SK-N-SH (cell line): ENCODE data around the gene NAGA. TPM values are rescaled to one million over a fixed set of nuclear protein-coding genes. Genes with fewer than 3 reads are reported as not detected.
"Not testable (repeated sequence)": the region's sequence is repeated elsewhere in the genome, so short reads cannot be mapped to it uniquely, and the experiment has no call there.

Experiments
- CTCF ChIA-PET: fragments of 300-600, 350-600 bp; formaldehyde crosslinking; extraction: SDS; loops from one replicate; lab custom pipeline; 2021; lab: Yijun Ruan, JAX
- POLR2A ChIA-PET: fragments of 350-600 bp; sonication (Branson Sonifier 250); formaldehyde crosslinking; extraction: SDS; loops from one replicate; lab custom pipeline; 2020; ENCODE audit warnings: antibody characterized with exemption, inconsistent platforms; lab: Yijun Ruan, JAX
- DNase-seq: peaks from one replicate; pipeline ENCODE4 v3.0.0; 2012
- H2AFZ ChIP-seq: fragments of 200-600 bp; sonication (generic); 2 replicates; pipeline ENCODE4 v1.8.1; 2016; ENCODE audit warnings: antibody characterized with exemption, mild to moderate bottlenecking, low read depth
- H3F3A ChIP-seq: fragments of 200-600 bp; sonication (generic); replicated peaks from 2 replicates; pipeline ENCODE3; 2016; ENCODE audit warnings: antibody characterized with exemption, mild to moderate bottlenecking; ENCODE audit not compliant: insufficient read depth
- H3K27ac ChIP-seq, 2 experiments: fragments of 200-500 bp in 1 of 2; fragments of 200-600 bp in 1 of 2; sonication (Bioruptor generic) in 1 of 2; sonication (generic), shearing (Covaris generic) in 1 of 2; 2 replicates each; pipeline versions ENCODE4 v1.5.1 to v1.6.1; 2014 to 2016; ENCODE audit warnings: low read depth in 2 of 2, inconsistent platforms in 1 of 2, low read length in 1 of 2, mild to moderate bottlenecking in 1 of 2, mixed read lengths in 1 of 2
- H3K27me3 ChIP-seq: fragments of 200-600 bp; sonication (generic), shearing (Covaris generic); 2 replicates; pipeline ENCODE4 v1.6.1; 2016; ENCODE audit warnings: mixed run types; ENCODE audit not compliant: insufficient read depth
- H3K36me3 ChIP-seq, 2 experiments: fragments of 200-500 bp in 1 of 2; fragments of 200-600 bp in 1 of 2; sonication (Bioruptor generic) in 1 of 2; sonication (generic) in 1 of 2; replicated peaks in 1 of 2; 2 replicates each; pipeline versions ENCODE3 to v1.5.1; 2014 to 2016; ENCODE audit warnings: low read length in 1 of 2, mild to moderate bottlenecking in 1 of 2; ENCODE audit not compliant: insufficient read depth in 2 of 2, control insufficient read depth in 1 of 2
- H3K4me1 ChIP-seq, 2 experiments: fragments of 200-500 bp in 1 of 2; fragments of 200-600 bp in 1 of 2; sonication (Bioruptor generic) in 1 of 2; sonication (generic), shearing (Covaris generic) in 1 of 2; 2 replicates each; pipeline versions ENCODE4 v1.5.1 to v1.6.1; 2014 to 2016; ENCODE audit warnings: low read depth in 1 of 2, low read length in 1 of 2, mixed run types in 1 of 2; ENCODE audit not compliant: insufficient read depth in 2 of 2, control insufficient read depth in 1 of 2
- H3K4me2 ChIP-seq: fragments of 200-600 bp; sonication (generic), shearing (Covaris generic); 2 replicates; pipeline ENCODE4 v1.6.1; 2017; ENCODE audit warnings: mixed run types
- H3K4me3 ChIP-seq, 2 experiments: fragments of 200-500 bp in 1 of 2; fragments of 200-600 bp in 1 of 2; sonication (Bioruptor generic) in 1 of 2; sonication (generic), shearing (Covaris generic) in 1 of 2; 2 replicates each; pipeline versions ENCODE4 v1.5.1 to v1.8.1; 2014 to 2016; ENCODE audit warnings: low read depth in 2 of 2, inconsistent platforms in 1 of 2, low read length in 1 of 2, mild to moderate bottlenecking in 1 of 2, mixed read lengths in 1 of 2, moderate library complexity in 1 of 2
- H3K79me2 ChIP-seq: fragments of 200-600 bp; sonication (generic); 2 replicates; pipeline ENCODE4 v1.8.1; 2017; ENCODE audit warnings: mild to moderate bottlenecking; ENCODE audit not compliant: insufficient read depth
- H3K9ac ChIP-seq: fragments of 200-600 bp; sonication (generic); 2 replicates; pipeline ENCODE4 v1.6.1; 2017; ENCODE audit warnings: mixed run types
- H3K9me2 ChIP-seq: fragments of 200-600 bp; sonication (generic); 2 replicates; pipeline ENCODE4 v1.6.1; 2017; ENCODE audit warnings: mixed run types
- H3K9me3 ChIP-seq: fragments of 200-600 bp; sonication (generic); 2 replicates; pipeline ENCODE4 v1.6.1; 2017; ENCODE audit warnings: mixed run types, mild to moderate bottlenecking, moderate library complexity
- H4K20me1 ChIP-seq: fragments of 200-600 bp; sonication (generic); 2 replicates; pipeline ENCODE4 v1.6.1; 2017; ENCODE audit warnings: mild to moderate bottlenecking, mixed run types; ENCODE audit not compliant: insufficient read depth
- FOXM1 ChIP-seq: IDR thresholded peaks from 2 replicates; pipeline ENCODE4 v1.4.0; 2012; ENCODE audit warnings: low read depth, mild to moderate bottlenecking
- GABPA ChIP-seq: IDR thresholded peaks from 2 replicates; pipeline ENCODE4 v1.4.0; 2012; ENCODE audit warnings: low read depth, mild to moderate bottlenecking
- GATA2 ChIP-seq: sonication (generic); formaldehyde crosslinking; IDR thresholded peaks from 2 replicates; pipeline ENCODE4 v1.5.0; 2020; ENCODE audit warnings: mild to moderate bottlenecking, missing genetic modification reagents
- IRF3 ChIP-seq: fragments of 150-350 bp; IDR thresholded peaks from 2 replicates; pipeline ENCODE4 v1.6.1; 2016; ENCODE audit warnings: mild to moderate bottlenecking, low read depth, low read length
- MAX ChIP-seq: IDR thresholded peaks from 2 replicates; pipeline ENCODE4 v1.4.0; 2012; ENCODE audit warnings: low read depth
- PBX3 ChIP-seq: IDR thresholded peaks from 2 replicates; pipeline ENCODE4; 2012
- RCOR1 ChIP-seq: fragments of 150-350 bp; IDR thresholded peaks from 2 replicates; pipeline ENCODE4 v1.6.1; 2017; ENCODE audit warnings: antibody characterized with exemption, low read length
- RFX5 ChIP-seq: IDR thresholded peaks from 2 replicates; pipeline ENCODE4 v1.6.1; 2012; ENCODE audit warnings: mild to moderate bottlenecking, improper control_type of control experiment, low read length
- SMC3 ChIP-seq: IDR thresholded peaks from 2 replicates; pipeline ENCODE4 v1.6.1; 2012; ENCODE audit warnings: low read depth, low read length, improper control_type of control experiment
- USF1 ChIP-seq: IDR thresholded peaks from 2 replicates; pipeline ENCODE4 v1.4.0; 2012; ENCODE audit warnings: low read depth, borderline replicate concordance
- YY1 ChIP-seq: IDR thresholded peaks from 2 replicates; pipeline ENCODE4 v1.4.0; 2012; ENCODE audit warnings: low read depth, mild to moderate bottlenecking
- WGBS: methylation state at CpG from one replicate; pipeline ENCODE4 v1.1.6; 2017; ENCODE audit warnings: low lambda C conversion rate; 5-methylcytosine and 5-hydroxymethylcytosine counted together
- polyA plus RNA-seq, 3 experiments: library from polyadenylated mRNA; depleted of rRNA; stranded (reverse); fragments of >200 nt; gene quantifications; 2 replicates each; pipeline ENCODE4 v1.2.3, GENCODE V29; 2012

The NAGA gene
- polyA plus RNA-seq, 1 of the 3 experiments (the other 2 are of a cell fraction), result 16.8 TPM

- Histone ChIP-seq H3K4me3 (no peak overlapping the region), H3K27ac (no peak overlapping the region), H3K36me3 (no peaks in the 10 kb centered on the region), H3K4me1 (peaks cover 8% of the 10 kb centered on the region in 2 experiments; a peak in 2 of 4 replicates), H3K4me2 (no peak overlapping the region), H3K9me2 (no peaks in the 10 kb centered on the region), H3F3A (no peaks in the 10 kb centered on the region), H3K9ac (no peak overlapping the region), H3K9me3 (no peaks in the 10 kb centered on the region), H3K79me2 (no peaks in the 10 kb centered on the region), H2AFZ (no peak overlapping the region), H4K20me1 (no peaks in the 10 kb centered on the region), H3K27me3 (no peaks in the 10 kb centered on the region)
- TF ChIP-seq GABPA, result no peak
- no peak for TF ChIP-seq GATA2 (CRISPR knock-in tag)
- no peak for TF ChIP-seq USF1
- TF ChIP-seq IRF3, result no peak
- ChIA-PET POLR2A (no interaction called here), CTCF (no interaction called here)
- no peak for DNase-seq
- 72% methylated on average over 7 of the region's 8 CpGs for WGBS
These were observed 2.2 kb upstream of the NAGA start for GRCh38 chr22:42072606-42073330.

GRCh38 chr22:42071508-42071907 is 896 bp upstream of the NAGA start:
- DNase-seq, H3K4me3 ChIP-seq, POLR2A ChIA-PET, H4K20me1 ChIP-seq, H3K9me3 ChIP-seq, H3K36me3 ChIP-seq, H3F3A ChIP-seq, H2AFZ ChIP-seq, H3K9me2 ChIP-seq, H3K79me2 ChIP-seq, H3K4me1 ChIP-seq, H3K27me3 ChIP-seq: not testable (repeated sequence)
- WGBS, result 75% methylated on average over 4 of the region's 7 CpGs
- H3K27ac ChIP-seq, result peak overlapping the region in 1 of 2 experiments; percentile 55; a peak in 1 of 4 replicates
- peak overlapping the region; percentile 60; the same call in 1 of the 2 replicates for H3K9ac ChIP-seq
- peak overlapping the region; percentile 82; the same call in 1 of the 2 replicates for H3K4me2 ChIP-seq
- CTCF ChIA-PET, result interaction anchor here (1.0 kb wide), 1 partner anchor 99 kb away, joined by 4 read pairs; no protein-coding TSS in a partner anchor

GRCh38 chr22:42069801-42070516 is 653 bp downstream of the NAGA start:
- TF ChIP-seq MAX, result no peak; the same call in 1 of the 2 replicates
- no peak for TF ChIP-seq YY1
- no peak for TF ChIP-seq PBX3
- no peak for TF ChIP-seq FOXM1
- TF ChIP-seq RFX5, result no peak
- TF ChIP-seq SMC3, result no peak
- TF ChIP-seq GATA2 (CRISPR knock-in tag), result no peak
- no peak for TF ChIP-seq RCOR1
- POLR2A ChIA-PET, result no interaction called here
- 63% methylated on average over 7 of the region's 19 CpGs for WGBS
- Histone ChIP-seq H3K4me1 (peaks cover 8% of the 10 kb centered on the region in 2 experiments; a peak in 2 of 4 replicates), H3K27ac (peak overlapping the region; percentile 35 to 53), H3K4me3 (peak overlapping the region; percentile 53 to 60), H4K20me1 (no peaks in the 10 kb centered on the region), H3K9me2 (no peaks in the 10 kb centered on the region), H3K27me3 (no peaks in the 10 kb centered on the region), H3K9ac (peak overlapping the region; percentile 60), H3K36me3 (no peaks in the 10 kb centered on the region), H3K79me2 (no peaks in the 10 kb centered on the region), H3K9me3 (no peaks in the 10 kb centered on the region), H3K4me2 (peak overlapping the region; percentile 82), H2AFZ (peak overlapping the region; percentile 70; the same call in 1 of the 2 replicates), H3F3A (no peaks in the 10 kb centered on the region)
- DNase-seq, result no peak
- CTCF ChIA-PET, result interaction anchor here (0.8 kb wide), 1 partner anchor 20 kb away, joined by 3 read pairs; the partner anchor contains the start of gene NDUFA6
